Measurements from ENCODE around the gene XIAP.

XIAP gene

GRCh38 chrX:123854329-123854728 is 5.5 kb upstream of the XIAP start:
- no peak overlapping the region for H3K27ac ChIP-seq
- no peak for TF ChIP-seq ZFX (IDR thresholded peaks at IDR 0.05; ENCODE audit: borderline replicate concordance)
- TF ChIP-seq, protein P1, sequence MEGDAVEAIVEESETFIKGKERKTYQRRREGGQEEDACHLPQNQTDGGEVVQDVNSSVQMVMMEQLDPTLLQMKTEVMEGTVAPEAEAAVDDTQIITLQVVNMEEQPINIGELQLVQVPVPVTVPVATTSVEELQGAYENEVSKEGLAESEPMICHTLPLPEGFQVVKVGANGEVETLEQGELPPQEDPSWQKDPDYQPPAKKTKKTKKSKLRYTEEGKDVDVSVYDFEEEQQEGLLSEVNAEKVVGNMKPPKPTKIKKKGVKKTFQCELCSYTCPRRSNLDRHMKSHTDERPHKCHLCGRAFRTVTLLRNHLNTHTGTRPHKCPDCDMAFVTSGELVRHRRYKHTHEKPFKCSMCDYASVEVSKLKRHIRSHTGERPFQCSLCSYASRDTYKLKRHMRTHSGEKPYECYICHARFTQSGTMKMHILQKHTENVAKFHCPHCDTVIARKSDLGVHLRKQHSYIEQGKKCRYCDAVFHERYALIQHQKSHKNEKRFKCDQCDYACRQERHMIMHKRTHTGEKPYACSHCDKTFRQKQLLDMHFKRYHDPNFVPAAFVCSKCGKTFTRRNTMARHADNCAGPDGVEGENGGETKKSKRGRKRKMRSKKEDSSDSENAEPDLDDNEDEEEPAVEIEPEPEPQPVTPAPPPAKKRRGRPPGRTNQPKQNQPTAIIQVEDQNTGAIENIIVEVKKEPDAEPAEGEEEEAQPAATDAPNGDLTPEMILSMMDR (IDR thresholded peaks at IDR 0.05) = no peak

GRCh38 chrX:123859409-123859845 is 426 bp upstream of the XIAP start:
- H3K27ac ChIP-seq = peak overlapping the region; percentile 93
- no peak for TF ChIP-seq ZFX (IDR thresholded peaks at IDR 0.05; ENCODE audit: borderline replicate concordance)
- TF ChIP-seq, protein P1 (IDR thresholded peaks at IDR 0.05) = no peak

GRCh38 chrX:123860983-123861382 is 1.1 kb downstream of the XIAP start:
- peak overlapping the region; percentile 93 for H3K27ac ChIP-seq
- TF ChIP-seq ZFX (IDR thresholded peaks at IDR 0.05; ENCODE audit: borderline replicate concordance) = no peak
- TF ChIP-seq, protein P1 (IDR thresholded peaks at IDR 0.05) = no peak

DNA sequence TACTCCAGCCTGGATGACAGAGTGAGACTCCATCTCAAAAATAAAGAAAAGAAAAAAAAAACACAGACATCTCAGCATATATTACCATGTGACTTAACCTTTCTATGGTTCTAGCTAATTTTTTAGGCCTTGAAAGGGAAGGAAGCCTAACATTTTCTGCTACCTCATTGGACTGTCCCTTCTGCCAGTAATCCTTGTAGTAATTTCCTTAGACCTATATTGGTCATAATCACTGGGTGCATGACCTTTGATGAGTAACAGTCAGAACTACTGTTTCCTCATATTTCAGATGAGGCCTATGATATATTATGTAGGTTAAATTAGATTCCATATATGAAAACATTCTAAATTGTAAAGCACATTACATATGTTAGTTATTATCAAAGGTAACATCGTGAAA is 9.6 kb downstream of the XIAP start:
- TF ChIP-seq ZFX (IDR thresholded peaks at IDR 0.05; ENCODE audit: borderline replicate concordance) = no peak
- H3K27ac ChIP-seq = no peak overlapping the region

DNA sequence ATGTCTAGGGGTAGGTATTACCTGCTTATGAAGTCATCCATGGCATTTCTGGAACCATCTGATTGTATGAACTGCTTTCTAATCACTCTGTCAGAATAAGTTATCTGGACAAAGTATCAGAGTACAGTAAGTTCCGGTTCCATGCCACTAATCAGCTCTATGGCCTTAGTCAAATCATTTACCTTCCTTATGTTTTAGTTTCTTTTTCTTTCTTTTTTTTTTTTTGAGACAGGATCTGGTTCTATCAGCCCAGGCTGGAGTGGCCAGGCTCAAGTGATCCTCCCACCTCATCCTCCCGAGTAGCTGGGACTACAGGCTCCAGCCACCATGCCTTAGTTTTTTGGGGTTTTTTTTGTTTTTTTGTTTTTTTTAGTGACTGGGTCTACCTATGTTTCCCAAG is 11.5 kb downstream of the XIAP start:
- TF ChIP-seq ZFX (IDR thresholded peaks at IDR 0.05; ENCODE audit: borderline replicate concordance) = no peak
- TF ChIP-seq, protein P1 (IDR thresholded peaks at IDR 0.05) = no peak

DNA sequence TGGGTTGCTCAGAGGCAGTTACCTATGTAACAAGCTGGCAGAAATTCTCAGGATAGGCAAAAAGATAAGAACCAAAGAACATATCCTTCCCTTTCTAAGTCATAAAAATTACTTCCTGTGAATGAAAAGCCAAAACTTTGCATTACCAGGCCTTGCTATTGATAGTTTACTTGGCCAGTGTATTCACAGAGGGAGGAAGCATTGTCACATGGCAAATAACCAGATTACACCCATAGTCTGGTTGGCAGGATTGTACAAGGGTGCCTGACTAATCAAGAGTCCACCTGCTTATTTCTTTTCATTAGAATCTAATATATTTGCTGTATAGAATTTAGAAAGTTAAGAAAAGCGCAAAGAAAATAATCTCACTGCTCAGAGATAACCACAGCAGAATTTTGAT is 14.1 kb downstream of the XIAP start:
- no peak for TF ChIP-seq ZFX (IDR thresholded peaks at IDR 0.05; ENCODE audit: borderline replicate concordance)
- H3K27ac ChIP-seq = no peak overlapping the region

More for the DNA sequence above, 11.5 kb downstream of the XIAP start:
- no peak overlapping the region for H3K27ac ChIP-seq

GRCh38 chrX:123876177-123876576 is 16.3 kb downstream of the XIAP start:
- no peak overlapping the region for H3K27ac ChIP-seq
- TF ChIP-seq, protein P1 (IDR thresholded peaks at IDR 0.05) = no peak
- TF ChIP-seq ZFX (IDR thresholded peaks at IDR 0.05; ENCODE audit: borderline replicate concordance) = no peak

- TF ChIP-seq, protein P1 (IDR thresholded peaks at IDR 0.05) = no peak
- TF ChIP-seq ZFX (IDR thresholded peaks at IDR 0.05; ENCODE audit: borderline replicate concordance) = no peak
- H3K27ac ChIP-seq = no peak overlapping the region
Observed at GRCh38 chrX:123876844-123877243, 17.0 kb downstream of the XIAP start.

All from 22Rv1 (cell line).